Stomach (tissue), 4 donors: ENCODE measurements around the gene NRF1.

Experiments
- CTCF ChIP-seq, 7 experiments: fragments of 450-650 bp in 4 of 7; fragments of 200-600 bp in 3 of 7; sonication (generic) in 3 of 7; IDR thresholded peaks; one replicate each; pipeline ENCODE4 v1.5.1; 2016 to 2019; ENCODE audit warnings: antibody characterized with exemption in 7 of 7, control low read depth in 2 of 7, mild to moderate bottlenecking in 1 of 7
- EP300 ChIP-seq: sonication (generic); formaldehyde crosslinking; IDR thresholded peaks from one replicate; pipeline ENCODE4 v1.6.1; 2017; ENCODE audit warnings: antibody characterized with exemption
- POLR2A ChIP-seq, 4 donors: fragments of 450-650 bp; IDR thresholded peaks; one replicate each; pipeline ENCODE4 v1.6.1; 2016; ENCODE audit warnings: antibody characterized with exemption in 4 of 4, control low read depth in 2 of 4, mild to moderate bottlenecking in 1 of 4, moderate library complexity in 1 of 4

- TF ChIP-seq CTCF (IDR thresholded peaks at IDR 0.05): no peak
- no peak for TF ChIP-seq EP300
- TF ChIP-seq POLR2A (IDR thresholded peaks at IDR 0.05): no peak
These were observed 138.6 kb downstream of the NRF1 start for GRCh38 chr7:129750091-129750490.
